GM12878 (cell line): Measurements from ENCODE around the gene XCR1. TPM values are rescaled to one million over a fixed set of nuclear protein-coding genes. Genes with fewer than 3 reads are reported as not detected.

Experiments
- ATAC-seq: fragments of 200-7000 bp; cut with Tn5 transposase; 3 replicates; pipeline ENCODE4 v1.9.1; 2020; ENCODE audit warnings: mild to moderate bottlenecking, moderate library complexity
- BruUV-seq: library from RNA; stranded (reverse); fragments of 400-500 nt; replicated peaks from 2 replicates; lab custom pipeline; 2021; lab: Mats Ljungman, UMichigan
- CTCF ChIA-PET: fragments of 300-600 bp; sonication (Branson Sonifier 250); formaldehyde crosslinking; extraction: SDS; loops from one replicate; lab custom pipeline; 2021; ENCODE audit warnings: inconsistent platforms; lab: Yijun Ruan, JAX
- POLR2A ChIA-PET: fragments of 350-600 bp; formaldehyde crosslinking; extraction: SDS; loops from one replicate; lab custom pipeline; 2021; ENCODE audit warnings: inconsistent platforms; lab: Charles Lee
- RAD21 ChIA-PET: fragments of 300-600 bp; sonication (Branson Sonifier 250); formaldehyde crosslinking; loops from one replicate; lab custom pipeline; 2023; ENCODE audit warnings: antibody characterized with exemption; ENCODE audit not compliant: unreplicated experiment; lab: Charles Lee
- SMC1A ChIA-PET: fragments of 300-600 bp; sonication (Branson Sonifier 250); formaldehyde crosslinking; loops from one replicate; lab custom pipeline; 2023; ENCODE audit not compliant: unreplicated experiment, uncharacterized antibody; lab: Charles Lee
- DNase-seq: peaks from one replicate; pipeline ENCODE4 v3.0.0-alpha.2; 2011; ENCODE audit warnings: low read depth, low spot score
- FAIRE-seq: peaks from 3 replicates; lab custom pipeline; 2011; peaks lifted over from hg19 to GRCh38; lab: Jason Lieb, UNC
- H2AFZ ChIP-seq: 2 replicates; pipeline ENCODE4 v1.6.0; 2011; ENCODE audit warnings: low read depth, low read length, control low read depth; ENCODE audit not compliant: control insufficient read depth
- H3K27ac ChIP-seq: 2 replicates; pipeline ENCODE4 v1.5.1; 2011; ENCODE audit warnings: control low read depth; ENCODE audit not compliant: control insufficient read depth, insufficient read depth
- H3K27me3 ChIP-seq, 2 experiments: replicated peaks in 1 of 2; 2 replicates each; pipeline versions ENCODE4 v1.6.0 to v1.6.1; 2011; ENCODE audit warnings: low read length in 1 of 2; ENCODE audit not compliant: control insufficient read depth in 2 of 2, insufficient read depth in 2 of 2
- H3K36me3 ChIP-seq, 2 experiments: 2 replicates each; pipeline ENCODE4 v1.5.1; 2011; ENCODE audit warnings: low read length in 1 of 2; ENCODE audit not compliant: control insufficient read depth in 2 of 2, insufficient read depth in 2 of 2
- H3K4me1 ChIP-seq: 2 replicates; pipeline ENCODE4 v1.6.1; 2011; ENCODE audit warnings: mild to moderate bottlenecking, low read length, moderate library complexity, mixed read lengths; ENCODE audit not compliant: control insufficient read depth, insufficient read depth
- H3K4me2 ChIP-seq: 2 replicates; pipeline ENCODE4 v1.6.0; 2011; ENCODE audit warnings: control low read depth; ENCODE audit not compliant: control insufficient read depth, insufficient read depth
- H3K4me3 ChIP-seq: fragments of 200-600 bp; sonication (generic); 2 replicates; pipeline ENCODE4 v1.5.1; 2016
- H3K79me2 ChIP-seq: 2 replicates; pipeline ENCODE4 v1.6.0; 2011; ENCODE audit warnings: low read length; ENCODE audit not compliant: control insufficient read depth, insufficient read depth
- H3K9ac ChIP-seq: 2 replicates; pipeline ENCODE4 v1.8.0; 2011; ENCODE audit warnings: low read length, control low read depth, mixed read lengths; ENCODE audit not compliant: control insufficient read depth, insufficient read depth
- H3K9me3 ChIP-seq: replicated peaks from 3 replicates; pipeline ENCODE4 v1.5.1; 2011; ENCODE audit warnings: mild to moderate bottlenecking, low read length; ENCODE audit not compliant: control insufficient read depth, insufficient read depth
- H4K20me1 ChIP-seq: 2 replicates; pipeline ENCODE4 v1.6.0; 2011; ENCODE audit not compliant: control insufficient read depth, insufficient read depth
- CBFB ChIP-seq: IDR thresholded peaks from 2 replicates; pipeline ENCODE4 v1.6.1; 2016; ENCODE audit warnings: antibody characterized with exemption, low read depth
- HDAC2 ChIP-seq: fragments of 200-600 bp; sonication (generic); IDR thresholded peaks from 2 replicates; pipeline ENCODE4 v1.6.1; 2017
- HDAC6 ChIP-seq: fragments of 200-600 bp; sonication (generic); IDR thresholded peaks from one replicate; pipeline ENCODE4 v1.8.0; 2017; ENCODE audit warnings: antibody characterized with exemption; ENCODE audit not compliant: unreplicated experiment
- IKZF1 ChIP-seq: fragments of 450-650 bp; conservative IDR thresholded peaks from 2 replicates; pipeline ENCODE4 v1.6.1; 2017; ENCODE audit warnings: antibody characterized with exemption, mild to moderate bottlenecking
- SMAD5 ChIP-seq: IDR thresholded peaks from 2 replicates; pipeline ENCODE4 v1.6.1; 2016; ENCODE audit warnings: antibody characterized with exemption, low read depth
- SMC3 ChIP-seq: IDR thresholded peaks from 2 replicates; pipeline ENCODE4 v1.6.1; 2011; ENCODE audit warnings: low read length, improper control_type of control experiment, borderline replicate concordance
- SP1 ChIP-seq: IDR thresholded peaks from one replicate; pipeline ENCODE4 v1.6.1; 2011; ENCODE audit warnings: low read depth, low read length
- WGBS: methylation state at CpG from one replicate; pipeline ENCODE4 v1.1.6; 2016; ENCODE audit warnings: low lambda C conversion rate; ENCODE audit not compliant: insufficient replicate concordance, insufficient coverage; ENCODE audit errors: missing lambda C conversion rate; 5-methylcytosine and 5-hydroxymethylcytosine counted together
- in situ Hi-C: fragments of 300-500 bp; cut with MboI; formaldehyde crosslinking; loops from 9 replicates; pipeline ENCODE4 v1.14.3; 2018; ENCODE audit warnings: mixed read lengths
- intact Hi-C: fragments of 100-400 bp; cut with micrococcal nuclease; formaldehyde crosslinking; loops from one replicate; pipeline ENCODE4 v1.14.2; 2022; ENCODE audit not compliant: unreplicated experiment
- polyA plus RNA-seq, 11 experiments: library from polyadenylated mRNA; depleted of rRNA in 4 of 11; unstranded in 6 of 11; stranded (reverse) in 5 of 11; fragments of >200 nt; fragmentation: Nextera tagmentation in 4 of 11; fragmentation: Illumina TruSeq in 1 of 11; extraction: Ambion mirVana in 4 of 11; extraction: Trizol in 1 of 11; gene quantifications; 1 replicate in 1 of 11; 2 replicates in 10 of 11; pipeline versions ENCODE4 v1.2.1 to v1.2.3, GENCODE V29; 2011 to 2016; ENCODE audit warnings: inconsistent platforms in 2 of 11, missing spikeins in 2 of 11, low read depth in 1 of 11
- total RNA-seq, 4 experiments: library from RNA; depleted of rRNA in 3 of 4; stranded (reverse); fragments of >200 nt in 3 of 4; fragmentation: Illumina TruSeq in 1 of 4; extraction: Trizol in 1 of 4; gene quantifications; 2 replicates each; pipeline versions ENCODE4 v1.2.1 to v1.2.3, GENCODE V29; 2013 to 2021
- TF ChIP-seq, protein P1 (sequence below): fragments of 450-650 bp; IDR thresholded peaks from 2 replicates; pipeline ENCODE4 v1.6.1; 2018; ENCODE audit warnings: mild to moderate bottlenecking, low read depth, moderate library complexity; ENCODE audit not compliant: partially characterized antibody
- TF ChIP-seq, protein P2 (sequence below): fragments of 450-650 bp; IDR thresholded peaks from 2 replicates; pipeline ENCODE4 v1.6.1; 2016; ENCODE audit warnings: mild to moderate bottlenecking, moderate library complexity, borderline replicate concordance
- TF ChIP-seq, protein P3 (sequence below): fragments of 450-650 bp; IDR thresholded peaks from 2 replicates; pipeline ENCODE4 v1.6.1; 2016; ENCODE audit warnings: mild to moderate bottlenecking

Gene XCR1
- total and polyA plus RNA-seq, 10 of the 15 experiments (the other 5 are each of a cell fraction or from before 2014, with no cell fraction given): 0.02 to 0.29 (median 0.13) TPM; not detected in 2

DNA sequence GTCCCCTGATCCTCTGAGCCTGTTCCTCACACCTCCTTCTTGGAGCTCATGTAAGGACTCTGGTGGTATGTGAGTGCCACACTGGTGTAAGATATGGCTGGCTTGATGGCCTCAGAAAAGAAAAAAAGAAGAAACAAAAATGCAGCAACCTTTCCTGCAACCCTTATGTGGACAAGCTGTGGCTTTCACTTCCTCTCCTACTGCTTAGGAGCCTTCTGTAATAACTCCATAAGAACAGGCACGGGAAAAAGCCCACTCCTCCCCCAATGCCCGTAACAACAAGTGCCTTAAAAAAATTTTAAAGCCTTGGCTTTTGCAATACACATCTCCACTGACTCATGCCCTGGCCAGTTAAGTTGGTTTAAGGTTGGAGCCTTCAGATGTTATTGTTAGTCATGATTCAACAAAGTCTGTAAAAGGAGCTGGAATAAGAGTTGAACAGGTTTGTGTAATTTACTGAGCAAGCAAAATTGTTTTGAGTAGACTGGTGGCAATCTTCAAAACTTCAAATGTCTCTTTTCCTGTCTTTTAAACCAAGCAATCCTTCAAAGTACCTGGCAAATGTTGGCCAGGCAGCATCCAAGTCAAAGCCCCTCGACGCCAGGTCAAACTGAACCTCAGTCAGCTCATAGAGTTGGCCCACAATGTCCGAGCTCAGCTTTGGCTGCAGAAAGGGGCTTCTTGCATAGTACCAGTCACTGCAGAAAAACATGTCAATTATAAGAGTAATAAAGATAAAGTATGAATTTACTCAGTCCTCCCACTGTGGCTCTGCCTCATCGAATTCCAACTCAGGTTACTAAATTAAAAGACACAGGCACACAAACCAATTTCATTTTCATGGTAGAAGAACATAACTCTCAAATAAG, 54.5 kb downstream of the XCR1 start (continued):
- 0 out of 2 replicates have a peak, but pooled peaks have one; percentile 31 for TF ChIP-seq CBFB
- TF ChIP-seq, protein P1, sequence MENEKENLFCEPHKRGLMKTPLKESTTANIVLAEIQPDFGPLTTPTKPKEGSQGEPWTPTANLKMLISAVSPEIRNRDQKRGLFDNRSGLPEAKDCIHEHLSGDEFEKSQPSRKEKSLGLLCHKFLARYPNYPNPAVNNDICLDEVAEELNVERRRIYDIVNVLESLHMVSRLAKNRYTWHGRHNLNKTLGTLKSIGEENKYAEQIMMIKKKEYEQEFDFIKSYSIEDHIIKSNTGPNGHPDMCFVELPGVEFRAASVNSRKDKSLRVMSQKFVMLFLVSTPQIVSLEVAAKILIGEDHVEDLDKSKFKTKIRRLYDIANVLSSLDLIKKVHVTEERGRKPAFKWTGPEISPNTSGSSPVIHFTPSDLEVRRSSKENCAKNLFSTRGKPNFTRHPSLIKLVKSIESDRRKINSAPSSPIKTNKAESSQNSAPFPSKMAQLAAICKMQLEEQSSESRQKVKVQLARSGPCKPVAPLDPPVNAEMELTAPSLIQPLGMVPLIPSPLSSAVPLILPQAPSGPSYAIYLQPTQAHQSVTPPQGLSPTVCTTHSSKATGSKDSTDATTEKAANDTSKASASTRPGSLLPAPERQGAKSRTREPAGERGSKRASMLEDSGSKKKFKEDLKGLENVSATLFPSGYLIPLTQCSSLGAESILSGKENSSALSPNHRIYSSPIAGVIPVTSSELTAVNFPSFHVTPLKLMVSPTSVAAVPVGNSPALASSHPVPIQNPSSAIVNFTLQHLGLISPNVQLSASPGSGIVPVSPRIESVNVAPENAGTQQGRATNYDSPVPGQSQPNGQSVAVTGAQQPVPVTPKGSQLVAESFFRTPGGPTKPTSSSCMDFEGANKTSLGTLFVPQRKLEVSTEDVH: no peak

DNA sequence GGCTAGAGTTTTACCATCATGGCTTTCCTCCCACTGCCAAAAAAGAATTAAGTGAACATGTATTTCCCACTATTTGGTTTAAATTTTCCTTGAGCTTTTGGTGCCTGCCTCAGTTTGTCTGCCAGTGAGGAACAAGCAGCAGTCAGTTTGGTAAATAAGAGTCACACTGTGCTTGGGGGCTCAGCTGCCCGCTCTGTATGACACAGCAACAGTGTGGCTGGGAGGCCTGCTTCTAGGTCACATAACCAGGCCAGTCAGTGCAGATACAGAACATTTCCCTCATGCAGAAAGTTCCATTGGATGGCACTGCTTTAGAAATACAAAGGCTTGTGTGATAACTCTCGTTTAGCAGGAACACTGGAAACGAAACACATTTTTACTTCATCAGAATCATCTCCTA, 57.3 kb downstream of the XCR1 start:
- no peaks in the 10 kb centered on the region for H3K9me3 ChIP-seq
- SMC1A ChIA-PET: interaction anchor here (1.3 to 2.9 kb wide), 2 partner anchors 9 to 10 kb away, joined by 3 to 13 read pairs; no protein-coding TSS in a partner anchor
- POLR2A ChIA-PET: no interaction called here
- intact Hi-C loops (no loop called here), in situ Hi-C loops (no loop called here)
- no TSS peak for BruUV-seq
- H3K79me2 ChIP-seq: no peaks in the 10 kb centered on the region
- no peak overlapping the region for H3K9ac ChIP-seq
- FAIRE-seq (no peak), DNase-seq (no peak), ATAC-seq (no peak)
- H3K27me3 ChIP-seq: no peaks in the 10 kb centered on the region
- peaks cover 25 to 32% of the 10 kb centered on the region in 2 experiments for H3K36me3 ChIP-seq
- CTCF ChIA-PET: interaction anchor here (1.2 to 2.5 kb wide), 3 partner anchors 13 to 109 kb away, joined by 4 to 11 read pairs (median 5); no protein-coding TSS in a partner anchor
- 96% methylated on average over 3 of the region's 3 CpGs for WGBS
- H3K4me3 ChIP-seq: no peak overlapping the region
- no peak overlapping the region for H3K4me2 ChIP-seq
- no peak for TF ChIP-seq HDAC2
- TF ChIP-seq SMAD5: no peak
- no peak for TF ChIP-seq IKZF1
- TF ChIP-seq, protein P2, sequence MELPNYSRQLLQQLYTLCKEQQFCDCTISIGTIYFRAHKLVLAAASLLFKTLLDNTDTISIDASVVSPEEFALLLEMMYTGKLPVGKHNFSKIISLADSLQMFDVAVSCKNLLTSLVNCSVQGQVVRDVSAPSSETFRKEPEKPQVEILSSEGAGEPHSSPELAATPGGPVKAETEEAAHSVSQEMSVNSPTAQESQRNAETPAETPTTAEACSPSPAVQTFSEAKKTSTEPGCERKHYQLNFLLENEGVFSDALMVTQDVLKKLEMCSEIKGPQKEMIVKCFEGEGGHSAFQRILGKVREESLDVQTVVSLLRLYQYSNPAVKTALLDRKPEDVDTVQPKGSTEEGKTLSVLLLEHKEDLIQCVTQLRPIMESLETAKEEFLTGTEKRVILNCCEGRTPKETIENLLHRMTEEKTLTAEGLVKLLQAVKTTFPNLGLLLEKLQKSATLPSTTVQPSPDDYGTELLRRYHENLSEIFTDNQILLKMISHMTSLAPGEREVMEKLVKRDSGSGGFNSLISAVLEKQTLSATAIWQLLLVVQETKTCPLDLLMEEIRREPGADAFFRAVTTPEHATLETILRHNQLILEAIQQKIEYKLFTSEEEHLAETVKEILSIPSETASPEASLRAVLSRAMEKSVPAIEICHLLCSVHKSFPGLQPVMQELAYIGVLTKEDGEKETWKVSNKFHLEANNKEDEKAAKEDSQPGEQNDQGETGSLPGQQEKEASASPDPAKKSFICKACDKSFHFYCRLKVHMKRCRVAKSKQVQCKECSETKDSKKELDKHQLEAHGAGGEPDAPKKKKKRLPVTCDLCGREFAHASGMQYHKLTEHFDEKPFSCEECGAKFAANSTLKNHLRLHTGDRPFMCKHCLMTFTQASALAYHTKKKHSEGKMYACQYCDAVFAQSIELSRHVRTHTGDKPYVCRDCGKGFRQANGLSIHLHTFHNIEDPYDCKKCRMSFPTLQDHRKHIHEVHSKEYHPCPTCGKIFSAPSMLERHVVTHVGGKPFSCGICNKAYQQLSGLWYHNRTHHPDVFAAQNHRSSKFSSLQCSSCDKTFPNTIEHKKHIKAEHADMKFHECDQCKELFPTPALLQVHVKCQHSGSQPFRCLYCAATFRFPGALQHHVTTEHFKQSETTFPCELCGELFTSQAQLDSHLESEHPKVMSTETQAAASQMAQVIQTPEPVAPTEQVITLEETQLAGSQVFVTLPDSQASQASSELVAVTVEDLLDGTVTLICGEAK: no peak
- TF ChIP-seq HDAC6: no peak
- TF ChIP-seq, protein P1: no peak
- no peak for TF ChIP-seq SMC3
- no peak for TF ChIP-seq SP1
- TF ChIP-seq, protein P3, sequence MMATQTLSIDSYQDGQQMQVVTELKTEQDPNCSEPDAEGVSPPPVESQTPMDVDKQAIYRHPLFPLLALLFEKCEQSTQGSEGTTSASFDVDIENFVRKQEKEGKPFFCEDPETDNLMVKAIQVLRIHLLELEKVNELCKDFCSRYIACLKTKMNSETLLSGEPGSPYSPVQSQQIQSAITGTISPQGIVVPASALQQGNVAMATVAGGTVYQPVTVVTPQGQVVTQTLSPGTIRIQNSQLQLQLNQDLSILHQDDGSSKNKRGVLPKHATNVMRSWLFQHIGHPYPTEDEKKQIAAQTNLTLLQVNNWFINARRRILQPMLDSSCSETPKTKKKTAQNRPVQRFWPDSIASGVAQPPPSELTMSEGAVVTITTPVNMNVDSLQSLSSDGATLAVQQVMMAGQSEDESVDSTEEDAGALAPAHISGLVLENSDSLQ: no peak
- H3K27ac ChIP-seq: no peak overlapping the region
- no peaks in the 10 kb centered on the region for H4K20me1 ChIP-seq
- RAD21 ChIA-PET: no interaction called here
- H2AFZ ChIP-seq: no peak overlapping the region
- H3K4me1 ChIP-seq: peaks cover 33% of the 10 kb centered on the region
